GM15510 (cell line): Measurements from ENCODE around the gene GARIN5A.

Experiments used
- POLR2A ChIP-seq: IDR thresholded peaks from 3 replicates; pipeline ENCODE4 v1.6.1; 2011; ENCODE audit warnings: borderline replicate concordance; ENCODE audit not compliant: insufficient read length; ENCODE audit errors: extremely low read depth

Gene GARIN5A

DNA sequence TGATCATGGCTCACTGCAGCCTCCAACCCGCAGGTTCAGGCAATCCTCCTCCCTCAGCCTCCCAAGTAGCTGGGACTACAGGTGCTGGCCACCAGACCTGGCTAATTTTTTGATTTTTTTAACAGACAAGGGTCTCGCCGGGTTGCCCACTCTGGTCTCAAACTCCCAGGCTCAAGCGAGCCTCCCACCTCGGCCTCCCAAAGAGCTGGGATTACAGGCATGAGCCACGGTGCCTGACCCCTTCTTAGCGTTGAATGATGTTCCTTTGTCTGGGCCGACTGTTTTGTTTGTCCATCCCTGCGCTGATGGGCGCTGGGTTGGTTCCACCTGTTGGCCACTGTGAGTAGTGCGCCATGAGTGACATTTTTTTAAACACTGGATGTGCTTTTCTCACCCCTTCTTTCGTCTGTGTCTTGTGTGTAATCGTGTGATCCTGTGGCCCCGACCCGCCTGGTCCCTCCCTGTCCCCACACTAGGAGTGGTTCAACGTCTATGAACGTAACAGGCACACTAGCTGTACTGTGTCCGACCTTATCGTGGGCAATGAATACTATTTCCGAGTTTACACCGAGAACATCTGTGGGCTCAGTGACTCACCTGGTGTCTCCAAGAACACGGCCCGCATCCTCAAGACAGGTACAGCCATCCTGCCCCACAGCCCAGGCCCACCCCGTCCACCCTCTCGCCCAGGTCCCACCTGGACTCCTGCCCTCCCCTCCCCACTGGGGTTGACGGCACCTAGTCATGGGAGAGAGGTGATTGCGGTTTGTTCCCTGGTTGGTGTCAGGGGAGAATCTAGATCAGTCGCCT is 15.4 kb downstream of the GARIN5A start:
- TF ChIP-seq POLR2A: peak; percentile 21

GRCh38 chr19:50460161-50460765 is 16.4 kb downstream of the GARIN5A start:
- peak; percentile 42 for TF ChIP-seq POLR2A

- TF ChIP-seq POLR2A: no peak
Measured at GRCh38 chr19:50459638-50460037, 17.0 kb downstream of the GARIN5A start.

GRCh38 chr19:50459067-50459456 is 17.6 kb downstream of the GARIN5A start:
- TF ChIP-seq POLR2A: no peak

GRCh38 chr19:50458396-50459066 is 18.1 kb downstream of the GARIN5A start:
- TF ChIP-seq POLR2A: no peak

- no peak for TF ChIP-seq POLR2A
Measured at GRCh38 chr19:50457300-50457699, 19.3 kb downstream of the GARIN5A start.

- no peak for TF ChIP-seq POLR2A
Measured at GRCh38 chr19:50455992-50456391, 20.7 kb downstream of the GARIN5A start.

DNA sequence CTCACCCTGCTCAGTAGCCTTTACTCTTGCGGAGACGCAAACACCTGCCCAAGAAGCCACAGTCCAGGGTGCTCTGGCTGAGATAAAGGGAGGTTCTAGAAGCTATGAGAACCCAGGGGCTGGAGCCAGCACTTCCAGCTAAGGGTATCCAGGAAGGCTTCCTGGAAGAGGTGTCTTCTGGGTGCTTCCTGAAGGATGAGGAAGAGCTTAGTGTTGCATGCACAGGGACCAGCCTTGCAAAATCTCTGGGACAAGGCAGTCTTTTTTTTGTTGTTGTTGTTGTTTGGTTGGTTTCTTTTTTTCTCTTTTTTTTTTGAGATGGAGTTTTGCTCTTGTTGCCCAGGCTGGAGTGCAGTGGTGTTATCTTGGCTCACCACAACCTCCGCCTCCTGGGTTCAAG is 23.4 kb downstream of the GARIN5A start:
- no peak for TF ChIP-seq POLR2A

GRCh38 chr19:50451223-50451534 is 25.5 kb downstream of the GARIN5A start:
- no peak for TF ChIP-seq POLR2A

GRCh38 chr19:50450369-50451222 is 26.1 kb downstream of the GARIN5A start:
- TF ChIP-seq POLR2A: no peak

DNA sequence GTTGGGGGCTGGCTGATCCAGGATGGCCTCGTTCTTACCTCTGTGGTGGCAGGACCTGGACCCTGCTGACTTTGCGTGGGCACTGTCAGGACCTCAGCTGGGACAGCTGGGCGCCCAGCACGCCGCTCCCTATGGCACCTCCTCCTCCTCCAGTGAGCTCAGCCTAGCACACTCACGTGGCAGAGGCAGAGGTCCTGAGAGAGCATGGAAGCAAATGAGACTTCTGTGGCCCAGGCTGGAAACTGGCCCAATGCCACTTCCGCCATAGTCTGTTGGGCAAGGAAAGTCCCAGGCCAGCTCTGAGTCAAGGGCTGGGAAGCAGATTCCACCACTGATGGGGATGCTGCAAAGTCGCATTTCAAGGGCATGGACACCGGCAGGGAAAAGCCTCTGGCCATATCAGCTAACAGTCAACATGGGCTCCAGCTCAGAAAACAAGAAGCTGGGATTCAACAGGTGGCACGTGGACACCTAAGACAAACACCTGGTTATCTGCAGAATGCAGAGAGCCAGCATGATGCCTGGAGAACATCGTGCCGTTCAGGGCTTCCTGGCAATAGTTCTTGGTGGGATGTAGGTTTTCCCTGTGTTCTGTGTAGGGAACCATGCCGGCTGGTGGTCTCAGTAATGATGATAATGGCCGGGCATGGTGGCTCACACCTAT is 27.3 kb downstream of the GARIN5A start:
- no peak for TF ChIP-seq POLR2A

GRCh38 chr19:50447750-50448149 is 28.9 kb downstream of the GARIN5A start:
- no peak for TF ChIP-seq POLR2A

GRCh38 chr19:50447053-50447452 is 29.6 kb downstream of the GARIN5A start:
- TF ChIP-seq POLR2A: no peak

GRCh38 chr19:50444059-50444458 is 32.6 kb downstream of the GARIN5A start:
- no peak for TF ChIP-seq POLR2A
